DOHH2 (cell line): Measurements from ENCODE around the gene XIRP2.

ENCODE experiments used
- H3F3A ChIP-seq: fragments of 200-600 bp; sonication (generic), shearing (Covaris generic); 2 replicates; pipeline ENCODE4 v1.6.0; 2016; ENCODE audit warnings: antibody characterized with exemption, mild to moderate bottlenecking; ENCODE audit not compliant: control insufficient read depth, insufficient read depth
- H3K27ac ChIP-seq: fragments of 200-600 bp; sonication (generic); 2 replicates; pipeline ENCODE4 v1.5.1; 2014; ENCODE audit warnings: low read depth, mild to moderate bottlenecking, low read length, moderate library complexity
- H3K27me3 ChIP-seq: fragments of 200-600 bp; sonication (generic); 2 replicates; pipeline ENCODE4 v1.6.1; 2014; ENCODE audit warnings: mild to moderate bottlenecking, low read length, mixed read lengths; ENCODE audit not compliant: control insufficient read depth
- H3K36me3 ChIP-seq: fragments of 200-600 bp; sonication (generic); 2 replicates; pipeline ENCODE4 v1.6.1; 2014; ENCODE audit warnings: mild to moderate bottlenecking, low read length, moderate library complexity, mixed read lengths; ENCODE audit not compliant: control insufficient read depth
- H3K4me1 ChIP-seq: fragments of 200-600 bp; sonication (generic); 2 replicates; pipeline ENCODE4 v1.6.1; 2014; ENCODE audit warnings: mild to moderate bottlenecking, low read length, mixed read lengths; ENCODE audit not compliant: control insufficient read depth
- H3K4me2 ChIP-seq: fragments of 200-600 bp; sonication (generic); 2 replicates; pipeline ENCODE4 v1.6.0; 2014; ENCODE audit warnings: mild to moderate bottlenecking, low read length, moderate library complexity
- H3K4me3 ChIP-seq: fragments of 200-600 bp; sonication (generic); 2 replicates; pipeline ENCODE4 v1.5.1; 2014; ENCODE audit warnings: mild to moderate bottlenecking, low read length, mixed read lengths
- H3K79me2 ChIP-seq: fragments of 200-600 bp; sonication (generic); 2 replicates; pipeline ENCODE4 v1.6.1; 2014; ENCODE audit warnings: mild to moderate bottlenecking, low read length, mixed read lengths; ENCODE audit not compliant: control insufficient read depth
- H3K9me2 ChIP-seq: fragments of 200-600 bp; sonication (generic); replicated peaks from 2 replicates; pipeline ENCODE4 v1.6.1; 2014; ENCODE audit warnings: mild to moderate bottlenecking, low read length, mixed read lengths; ENCODE audit not compliant: control insufficient read depth
- H3K9me3 ChIP-seq: fragments of 200-600 bp; sonication (generic); 2 replicates; pipeline ENCODE4 v1.6.1; 2014; ENCODE audit warnings: antibody characterized with exemption, low read length, mixed read lengths; ENCODE audit not compliant: control insufficient read depth, insufficient read depth
- H4K20me1 ChIP-seq: fragments of 200-600 bp; sonication (generic); 2 replicates; pipeline ENCODE4 v1.6.0; 2014; ENCODE audit warnings: low read depth, mild to moderate bottlenecking, antibody characterized with exemption, low read length, moderate library complexity; ENCODE audit not compliant: control insufficient read depth, insufficient read depth
- EZH2phosphoT487 ChIP-seq: fragments of 200-600 bp; sonication (generic); IDR thresholded peaks from 2 replicates; pipeline ENCODE4 v1.6.1; 2017; ENCODE audit warnings: borderline replicate concordance, mild to moderate bottlenecking, antibody characterized with exemption, low read length, moderate library complexity, mixed read lengths
- TF ChIP-seq, protein P1 (sequence below): fragments of 200-600 bp; sonication (generic); IDR thresholded peaks from one replicate; pipeline ENCODE4 v1.5.1; 2014; ENCODE audit warnings: antibody characterized with exemption, mild to moderate bottlenecking, low read depth, low read length; ENCODE audit not compliant: poor library complexity, severe bottlenecking

XIRP2 gene

DNA sequence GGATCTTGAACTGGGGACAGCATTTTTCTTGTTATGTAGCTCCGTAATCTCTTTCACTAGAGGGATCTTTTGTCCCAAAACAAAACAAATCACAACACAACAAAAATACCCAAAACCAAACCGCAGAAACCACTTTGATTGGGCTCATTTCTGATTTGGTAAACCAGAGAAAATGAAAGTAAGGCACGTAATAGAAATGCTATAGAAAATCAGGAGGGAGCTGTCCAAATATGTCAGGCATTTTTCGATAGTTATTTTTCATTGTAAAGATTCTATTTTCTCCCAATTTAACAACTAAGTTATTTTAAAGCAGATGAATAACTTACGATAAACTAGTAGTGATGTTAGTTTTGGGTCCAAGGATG lies 406.5 kb downstream of the XIRP2 start:
- no peak for TF ChIP-seq EZH2phosphoT487
- TF ChIP-seq, protein P1, sequence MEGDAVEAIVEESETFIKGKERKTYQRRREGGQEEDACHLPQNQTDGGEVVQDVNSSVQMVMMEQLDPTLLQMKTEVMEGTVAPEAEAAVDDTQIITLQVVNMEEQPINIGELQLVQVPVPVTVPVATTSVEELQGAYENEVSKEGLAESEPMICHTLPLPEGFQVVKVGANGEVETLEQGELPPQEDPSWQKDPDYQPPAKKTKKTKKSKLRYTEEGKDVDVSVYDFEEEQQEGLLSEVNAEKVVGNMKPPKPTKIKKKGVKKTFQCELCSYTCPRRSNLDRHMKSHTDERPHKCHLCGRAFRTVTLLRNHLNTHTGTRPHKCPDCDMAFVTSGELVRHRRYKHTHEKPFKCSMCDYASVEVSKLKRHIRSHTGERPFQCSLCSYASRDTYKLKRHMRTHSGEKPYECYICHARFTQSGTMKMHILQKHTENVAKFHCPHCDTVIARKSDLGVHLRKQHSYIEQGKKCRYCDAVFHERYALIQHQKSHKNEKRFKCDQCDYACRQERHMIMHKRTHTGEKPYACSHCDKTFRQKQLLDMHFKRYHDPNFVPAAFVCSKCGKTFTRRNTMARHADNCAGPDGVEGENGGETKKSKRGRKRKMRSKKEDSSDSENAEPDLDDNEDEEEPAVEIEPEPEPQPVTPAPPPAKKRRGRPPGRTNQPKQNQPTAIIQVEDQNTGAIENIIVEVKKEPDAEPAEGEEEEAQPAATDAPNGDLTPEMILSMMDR, result no peak
- H3K9me2 ChIP-seq, result no peaks in the 10 kb centered on the region
- H3F3A ChIP-seq, result no peaks in the 10 kb centered on the region
- peaks cover 12% of the 10 kb centered on the region for H3K27me3 ChIP-seq
- no peaks in the 10 kb centered on the region for H3K79me2 ChIP-seq
- H3K9me3 ChIP-seq, result no peaks in the 10 kb centered on the region
- H3K4me3 ChIP-seq, result no peak overlapping the region
- H4K20me1 ChIP-seq, result no peaks in the 10 kb centered on the region
- peaks cover 4% of the 10 kb centered on the region; the same call in 1 of the 2 replicates for H3K4me1 ChIP-seq
- no peak overlapping the region for H3K27ac ChIP-seq
- no peak overlapping the region for H3K4me2 ChIP-seq
- H3K36me3 ChIP-seq, result no peaks in the 10 kb centered on the region

DNA sequence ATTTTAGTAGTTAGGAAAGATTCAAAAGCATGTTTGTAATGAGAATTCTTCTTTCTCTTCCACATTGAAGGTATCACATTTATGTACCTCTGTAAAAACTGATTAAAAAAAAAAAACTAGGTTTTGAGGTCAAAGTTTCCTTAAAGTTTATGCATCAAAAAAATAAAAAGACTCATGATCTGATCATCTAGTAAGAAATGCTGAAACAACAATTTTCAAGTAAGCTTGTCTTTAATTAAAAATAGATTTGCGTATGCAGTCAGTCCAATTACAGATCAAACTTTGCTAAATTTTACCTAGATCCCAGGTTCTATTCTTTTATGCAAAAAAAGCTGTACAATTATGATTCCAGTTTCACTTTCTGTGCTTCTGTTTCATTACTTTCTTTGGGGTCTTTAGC lies 409.0 kb downstream of the XIRP2 start:
- no peak overlapping the region for H3K4me2 ChIP-seq
- H3K4me1 ChIP-seq, result peaks cover under 1% of the 10 kb centered on the region; the same call in 1 of the 2 replicates
- no peaks in the 10 kb centered on the region for H3K36me3 ChIP-seq
- no peaks in the 10 kb centered on the region for H3K79me2 ChIP-seq
- H3K9me3 ChIP-seq, result no peaks in the 10 kb centered on the region
- no peak for TF ChIP-seq EZH2phosphoT487
- TF ChIP-seq, protein P1, result no peak
- no peak overlapping the region for H3K4me3 ChIP-seq
- no peaks in the 10 kb centered on the region for H3F3A ChIP-seq
- peaks cover 3% of the 10 kb centered on the region; the same call in 1 of the 2 replicates for H3K27me3 ChIP-seq
- H4K20me1 ChIP-seq, result no peaks in the 10 kb centered on the region
- H3K27ac ChIP-seq, result no peak overlapping the region
- no peaks in the 10 kb centered on the region for H3K9me2 ChIP-seq

DNA sequence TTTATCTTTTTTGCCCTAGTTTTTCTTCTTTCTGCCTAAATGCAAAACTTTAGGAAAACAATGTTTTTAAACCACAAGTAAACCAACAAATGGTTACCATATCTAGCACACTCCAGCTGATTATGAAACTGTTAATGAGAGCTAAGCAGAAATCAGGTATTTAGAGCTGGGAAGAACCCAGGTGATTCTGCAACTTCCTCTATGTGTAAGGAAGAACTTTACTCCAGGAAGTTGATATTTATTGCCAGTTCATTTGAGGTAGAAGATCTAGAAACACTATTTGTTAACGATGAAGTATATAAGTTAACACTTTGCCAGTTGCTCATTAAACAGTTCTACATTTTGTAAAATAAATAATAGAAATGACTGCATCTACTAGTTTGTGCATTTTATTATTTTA lies 409.7 kb downstream of the XIRP2 start:
- H4K20me1 ChIP-seq, result no peaks in the 10 kb centered on the region
- no peak overlapping the region for H3K4me2 ChIP-seq
- H3K4me1 ChIP-seq, result no peaks in the 10 kb centered on the region
- H3K4me3 ChIP-seq, result no peak overlapping the region
- no peaks in the 10 kb centered on the region for H3K36me3 ChIP-seq
- H3K79me2 ChIP-seq, result no peaks in the 10 kb centered on the region
- H3K9me3 ChIP-seq, result no peaks in the 10 kb centered on the region
- no peaks in the 10 kb centered on the region for H3K9me2 ChIP-seq
- no peak overlapping the region for H3K27ac ChIP-seq
- H3F3A ChIP-seq, result no peaks in the 10 kb centered on the region
- TF ChIP-seq, protein P1, result no peak
- no peak for TF ChIP-seq EZH2phosphoT487
- H3K27me3 ChIP-seq, result peaks cover 2% of the 10 kb centered on the region; the same call in 1 of the 2 replicates
